DMS153 (cell line): ENCODE measurements around the gene CHMP4B.

Experiments
- DNase-seq: peaks from one replicate; lab custom pipeline; 2025; lab: John Stamatoyannopoulos, UW

CHMP4B gene

GRCh38 chr20:33865761-33866370 is 54.7 kb downstream of the CHMP4B start:
- DNase-seq, result no peak

GRCh38 chr20:33866398-33867100 is 55.4 kb downstream of the CHMP4B start:
- DNase-seq, result no peak

- no peak for DNase-seq
Measured at GRCh38 chr20:33868042-33868441, 56.9 kb downstream of the CHMP4B start.

- DNase-seq, result no peak
Measured at GRCh38 chr20:33868595-33868994, 57.4 kb downstream of the CHMP4B start.

- no peak for DNase-seq
Measured at GRCh38 chr20:33869283-33869682, 58.1 kb downstream of the CHMP4B start.

- no peak for DNase-seq
Measured at GRCh38 chr20:33871362-33871761, 60.2 kb downstream of the CHMP4B start.

- DNase-seq, result no peak
Measured at GRCh38 chr20:33874129-33874528, 63.0 kb downstream of the CHMP4B start.

- no peak for DNase-seq
Measured at GRCh38 chr20:33875055-33875454, 63.9 kb downstream of the CHMP4B start.

- no peak for DNase-seq
Measured at GRCh38 chr20:33875534-33876026, 64.4 kb downstream of the CHMP4B start.

- DNase-seq, result no peak
Measured at GRCh38 chr20:33878583-33878982, 67.4 kb downstream of the CHMP4B start.

GRCh38 chr20:33880396-33880795 is 69.2 kb downstream of the CHMP4B start:
- no peak for DNase-seq

GRCh38 chr20:33881989-33882388 is 70.8 kb downstream of the CHMP4B start:
- no peak for DNase-seq

GRCh38 chr20:33882481-33882880 is 71.3 kb downstream of the CHMP4B start:
- DNase-seq, result no peak

- DNase-seq, result no peak
Measured at GRCh38 chr20:33883164-33883563, 72.0 kb downstream of the CHMP4B start.

- DNase-seq, result no peak
Measured at GRCh38 chr20:33884633-33885032, 73.5 kb downstream of the CHMP4B start.

GRCh38 chr20:33889312-33889711 is 78.2 kb downstream of the CHMP4B start:
- DNase-seq, result no peak

GRCh38 chr20:33890557-33890956 is 79.4 kb downstream of the CHMP4B start:
- DNase-seq, result no peak

GRCh38 chr20:33893314-33893713 is 82.2 kb downstream of the CHMP4B start:
- DNase-seq, result no peak

- no peak for DNase-seq
Measured at GRCh38 chr20:33894798-33895197, 83.7 kb downstream of the CHMP4B start.

- DNase-seq, result no peak
Measured at GRCh38 chr20:33896509-33896908, 85.4 kb downstream of the CHMP4B start.

- no peak for DNase-seq
Measured at GRCh38 chr20:33897313-33897912, 86.3 kb downstream of the CHMP4B start.

- DNase-seq, result no peak
Measured at GRCh38 chr20:33899106-33899505, 88.0 kb downstream of the CHMP4B start.

GRCh38 chr20:33900521-33901131 is 89.5 kb downstream of the CHMP4B start:
- DNase-seq, result no peak
